HepG2 (cell line): ENCODE measurements around the gene CYBB. TPM values are rescaled to one million over a fixed set of nuclear protein-coding genes. Genes with fewer than 3 reads are reported as not detected.

Experiments used
- ATAC-seq: fragments of 200-7000 bp; cut with Tn5 transposase; 3 replicates; pipeline ENCODE4 v1.9.1; 2020; ENCODE audit warnings: mild to moderate bottlenecking, moderate library complexity
- BruUV-seq: library from RNA; stranded (reverse); fragments of 400-500 nt; replicated peaks from 2 replicates; lab custom pipeline; 2021; lab: Mats Ljungman, UMichigan
- CTCF ChIA-PET: fragments of 300-600 bp; formaldehyde crosslinking; extraction: SDS; loops from one replicate; lab custom pipeline; 2021; ENCODE audit warnings: low total read pairs, inconsistent platforms, low intra/inter-chr PET ratio; lab: Yijun Ruan, JAX
- POLR2A ChIA-PET: fragments of 350-600 bp; sonication (Branson Sonifier 250); formaldehyde crosslinking; loops from one replicate; lab custom pipeline; 2020; ENCODE audit warnings: antibody characterized with exemption, inconsistent platforms; lab: Yijun Ruan, JAX
- DNase-seq: peaks from one replicate; pipeline ENCODE4 v3.0.0-alpha.2; 2015; ENCODE audit warnings: low spot score
- FAIRE-seq: peaks from 3 replicates; lab custom pipeline; 2011; peaks lifted over from hg19 to GRCh38; lab: Jason Lieb, UNC
- H2AFZ ChIP-seq: one replicate; pipeline ENCODE4 v1.6.1; 2011; ENCODE audit warnings: low read length, inconsistent platforms
- H3K27ac ChIP-seq: fragments of 300-600 bp; 3 replicates; pipeline ENCODE4 v1.8.0; 2011; ENCODE audit warnings: mixed run types, mild to moderate bottlenecking, mixed read lengths, low read length, inconsistent platforms; ENCODE audit not compliant: insufficient read depth; ENCODE audit errors: extremely low read length
- H3K27me3 ChIP-seq, 2 experiments: fragments of 200-600 bp in 1 of 2; 2 replicates in 1 of 2; 3 replicates in 1 of 2; pipeline versions ENCODE4 v1.6.0 to v1.8.0; 2011; ENCODE audit warnings: low read length in 2 of 2, mild to moderate bottlenecking in 2 of 2, moderate library complexity in 2 of 2, inconsistent platforms in 1 of 2; ENCODE audit not compliant: insufficient read depth in 2 of 2, control insufficient read depth in 1 of 2
- H3K36me3 ChIP-seq, 2 experiments: fragments of 200-600 bp in 1 of 2; replicated peaks in 1 of 2; 2 replicates in 1 of 2; 3 replicates in 1 of 2; pipeline versions ENCODE4 v1.5.1 to v1.8.0; 2011; ENCODE audit warnings: low read length in 2 of 2, inconsistent platforms in 1 of 2; ENCODE audit not compliant: insufficient read depth in 2 of 2, control insufficient read depth in 1 of 2
- H3K4me1 ChIP-seq: 2 replicates; pipeline ENCODE4 v1.5.1; 2012; ENCODE audit warnings: low read length, inconsistent platforms; ENCODE audit not compliant: insufficient read depth
- H3K4me2 ChIP-seq: 2 replicates; pipeline ENCODE4 v1.6.0; 2011; ENCODE audit warnings: low read depth, low read length, inconsistent platforms
- H3K4me3 ChIP-seq, 3 experiments: fragments of 200-600 bp in 1 of 3; sonication (generic), shearing (Covaris generic) in 1 of 3; replicated peaks in 1 of 3; 2 replicates each; pipeline ENCODE4 v1.5.1; 2011 to 2016; ENCODE audit warnings: low read length in 3 of 3, inconsistent platforms in 2 of 3, low read depth in 2 of 3, mild to moderate bottlenecking in 2 of 3, control low read depth in 1 of 3, mixed read lengths in 1 of 3; ENCODE audit not compliant: insufficient read depth in 1 of 3
- H3K79me2 ChIP-seq: one replicate; pipeline ENCODE4 v1.6.1; 2011; ENCODE audit warnings: low read length, inconsistent platforms; ENCODE audit not compliant: insufficient read depth
- H3K9ac ChIP-seq: 2 replicates; pipeline ENCODE4 v1.6.0; 2011; ENCODE audit warnings: mild to moderate bottlenecking, low read depth, low read length, inconsistent platforms; ENCODE audit not compliant: insufficient read depth
- H3K9me3 ChIP-seq: 2 replicates; pipeline ENCODE4 v1.5.1; 2012; ENCODE audit warnings: mild to moderate bottlenecking, low read length
- H4K20me1 ChIP-seq: 2 replicates; pipeline ENCODE4 v1.6.0; 2011; ENCODE audit warnings: inconsistent platforms, mild to moderate bottlenecking, low read length, moderate library complexity; ENCODE audit not compliant: insufficient read depth
- CENPT ChIP-seq: sonication (generic); formaldehyde crosslinking; IDR thresholded peaks from 2 replicates; pipeline ENCODE4 v1.8.0; 2022; ENCODE audit warnings: low read depth, mild to moderate bottlenecking, moderate library complexity, missing genetic modification reagents
- KLF16 ChIP-seq, 2 experiments: sonication (generic) in 1 of 2; formaldehyde crosslinking in 1 of 2; IDR thresholded peaks; 2 replicates each; pipeline versions ENCODE4 v1.6.1 to v1.8.0; 2016 to 2023; ENCODE audit warnings: missing genetic modification reagents in 2 of 2, missing compliant biosample characterization in 1 of 2
- SMAD1 ChIP-seq: sonication (generic); formaldehyde crosslinking; IDR thresholded peaks from 2 replicates; pipeline ENCODE4 v1.4.0; 2020; ENCODE audit warnings: missing genetic modification reagents, low read depth, mild to moderate bottlenecking, borderline replicate concordance
- ZBTB38 ChIP-seq: sonication (generic); formaldehyde crosslinking; IDR thresholded peaks from 2 replicates; pipeline ENCODE4 v1.5.1; 2020; ENCODE audit warnings: mild to moderate bottlenecking, missing genetic modification reagents
- ZMYM4 ChIP-seq: sonication (generic); formaldehyde crosslinking; IDR thresholded peaks from 2 replicates; pipeline ENCODE4 v1.8.1; 2023; ENCODE audit warnings: mild to moderate bottlenecking, missing genetic modification reagents
- ZNF230 ChIP-seq: sonication (generic); formaldehyde crosslinking; IDR thresholded peaks from 2 replicates; pipeline ENCODE4 v1.4.0; 2020; ENCODE audit warnings: mild to moderate bottlenecking, missing genetic modification reagents
- ZNF441 ChIP-seq: sonication (generic); formaldehyde crosslinking; IDR thresholded peaks from 2 replicates; pipeline ENCODE4 v1.7.0; 2021; ENCODE audit warnings: missing genetic modification reagents, borderline replicate concordance
- ZSCAN21 ChIP-seq: sonication (generic); formaldehyde crosslinking; IDR thresholded peaks from 2 replicates; pipeline ENCODE4 v1.8.0; 2022; ENCODE audit warnings: mild to moderate bottlenecking, missing genetic modification reagents, moderate library complexity, borderline replicate concordance
- WGBS: methylation state at CpG from one replicate; pipeline ENCODE4 v1.1.6; 2017; ENCODE audit warnings: low lambda C conversion rate; 5-methylcytosine and 5-hydroxymethylcytosine counted together
- in situ Hi-C: cut with HindIII; loops from 2 replicates; pipeline ENCODE4 v1.10.0; 2017; ENCODE audit warnings: low pct_unique_long_range_greater_than_20kb; ENCODE audit not compliant: extremely low pct_ligation_motif_present
- intact Hi-C: fragments of 100-400 bp; cut with micrococcal nuclease; formaldehyde crosslinking; loops from one replicate; pipeline ENCODE4 v1.10.0; 2022; ENCODE audit not compliant: unreplicated experiment
- polyA plus RNA-seq, 8 experiments: library from polyadenylated mRNA; depleted of rRNA in 3 of 8; stranded (reverse) in 7 of 8; unstranded in 1 of 8; fragments of >200 nt; fragmentation: Illumina TruSeq in 4 of 8; extraction: Trizol in 4 of 8; gene quantifications; 2 replicates each; pipeline versions ENCODE4 v1.2.1 to v1.2.3, GENCODE V29; 2011 to 2016; ENCODE audit warnings: low read depth in 4 of 8, missing spikeins in 1 of 8, mixed read lengths in 1 of 8; ENCODE audit not compliant: insufficient read depth in 1 of 8
- total RNA-seq, 5 experiments: library from RNA; depleted of rRNA; stranded (reverse); fragments of >200 nt; fragmentation: Illumina TruSeq; extraction: Trizol; gene quantifications; 2 replicates each; pipeline ENCODE4 v1.2.3, GENCODE V29; 2016; ENCODE audit warnings: low read depth in 1 of 5
- TF ChIP-seq, protein P1 (sequence below): sonication (generic); formaldehyde crosslinking; IDR thresholded peaks from 2 replicates; pipeline ENCODE4 v1.4.0; 2020; ENCODE audit warnings: mild to moderate bottlenecking, missing genetic modification reagents
- TF ChIP-seq, protein P2 (sequence below): IDR thresholded peaks from 2 replicates; pipeline ENCODE4 v1.6.1; 2016; ENCODE audit warnings: missing compliant biosample characterization, missing genetic modification reagents, borderline replicate concordance
- TF ChIP-seq, protein P3 (sequence below): sonication (generic); formaldehyde crosslinking; IDR thresholded peaks from 2 replicates; pipeline ENCODE4 v1.5.1; 2020; ENCODE audit warnings: mild to moderate bottlenecking, missing genetic modification reagents, borderline replicate concordance

CYBB gene
- total and polyA plus RNA-seq, 2 of the 13 experiments (the other 11 are each of a cell fraction or from before 2014, with no cell fraction given), result not detected

DNA sequence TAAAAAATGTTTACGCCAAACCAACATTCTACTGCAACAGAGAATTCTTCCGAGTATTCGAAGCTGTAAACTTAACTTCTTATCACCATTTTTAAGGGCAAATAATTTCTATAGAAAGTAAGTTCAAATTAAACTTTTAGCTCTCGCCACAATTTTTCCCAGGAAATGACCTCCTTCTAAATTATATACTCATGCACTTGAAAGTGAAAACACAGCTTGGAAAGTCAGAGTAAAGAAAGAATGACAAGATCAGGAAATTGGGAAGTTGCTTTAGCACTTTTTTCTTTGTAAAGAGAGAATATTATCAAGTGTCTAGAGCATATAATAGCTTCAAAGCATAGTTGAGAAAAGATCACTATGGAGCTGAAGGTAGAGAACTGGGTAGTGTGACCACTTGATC, 1.2 kb downstream of the CYBB start (continued):
- TF ChIP-seq, protein P1, sequence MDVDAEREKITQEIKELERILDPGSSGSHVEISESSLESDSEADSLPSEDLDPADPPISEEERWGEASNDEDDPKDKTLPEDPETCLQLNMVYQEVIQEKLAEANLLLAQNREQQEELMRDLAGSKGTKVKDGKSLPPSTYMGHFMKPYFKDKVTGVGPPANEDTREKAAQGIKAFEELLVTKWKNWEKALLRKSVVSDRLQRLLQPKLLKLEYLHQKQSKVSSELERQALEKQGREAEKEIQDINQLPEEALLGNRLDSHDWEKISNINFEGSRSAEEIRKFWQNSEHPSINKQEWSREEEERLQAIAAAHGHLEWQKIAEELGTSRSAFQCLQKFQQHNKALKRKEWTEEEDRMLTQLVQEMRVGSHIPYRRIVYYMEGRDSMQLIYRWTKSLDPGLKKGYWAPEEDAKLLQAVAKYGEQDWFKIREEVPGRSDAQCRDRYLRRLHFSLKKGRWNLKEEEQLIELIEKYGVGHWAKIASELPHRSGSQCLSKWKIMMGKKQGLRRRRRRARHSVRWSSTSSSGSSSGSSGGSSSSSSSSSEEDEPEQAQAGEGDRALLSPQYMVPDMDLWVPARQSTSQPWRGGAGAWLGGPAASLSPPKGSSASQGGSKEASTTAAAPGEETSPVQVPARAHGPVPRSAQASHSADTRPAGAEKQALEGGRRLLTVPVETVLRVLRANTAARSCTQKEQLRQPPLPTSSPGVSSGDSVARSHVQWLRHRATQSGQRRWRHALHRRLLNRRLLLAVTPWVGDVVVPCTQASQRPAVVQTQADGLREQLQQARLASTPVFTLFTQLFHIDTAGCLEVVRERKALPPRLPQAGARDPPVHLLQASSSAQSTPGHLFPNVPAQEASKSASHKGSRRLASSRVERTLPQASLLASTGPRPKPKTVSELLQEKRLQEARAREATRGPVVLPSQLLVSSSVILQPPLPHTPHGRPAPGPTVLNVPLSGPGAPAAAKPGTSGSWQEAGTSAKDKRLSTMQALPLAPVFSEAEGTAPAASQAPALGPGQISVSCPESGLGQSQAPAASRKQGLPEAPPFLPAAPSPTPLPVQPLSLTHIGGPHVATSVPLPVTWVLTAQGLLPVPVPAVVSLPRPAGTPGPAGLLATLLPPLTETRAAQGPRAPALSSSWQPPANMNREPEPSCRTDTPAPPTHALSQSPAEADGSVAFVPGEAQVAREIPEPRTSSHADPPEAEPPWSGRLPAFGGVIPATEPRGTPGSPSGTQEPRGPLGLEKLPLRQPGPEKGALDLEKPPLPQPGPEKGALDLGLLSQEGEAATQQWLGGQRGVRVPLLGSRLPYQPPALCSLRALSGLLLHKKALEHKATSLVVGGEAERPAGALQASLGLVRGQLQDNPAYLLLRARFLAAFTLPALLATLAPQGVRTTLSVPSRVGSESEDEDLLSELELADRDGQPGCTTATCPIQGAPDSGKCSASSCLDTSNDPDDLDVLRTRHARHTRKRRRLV (CRISPR knock-in tag), result no peak
- TF ChIP-seq ZNF230 (CRISPR knock-in tag) (no peak), KLF16 (CRISPR knock-in tag; IDR thresholded peaks at IDR 0.05) (no peak), ZNF441 (CRISPR knock-in tag) (no peak), ZMYM4 (CRISPR knock-in tag) (no peak)
- TF ChIP-seq, protein P2, sequence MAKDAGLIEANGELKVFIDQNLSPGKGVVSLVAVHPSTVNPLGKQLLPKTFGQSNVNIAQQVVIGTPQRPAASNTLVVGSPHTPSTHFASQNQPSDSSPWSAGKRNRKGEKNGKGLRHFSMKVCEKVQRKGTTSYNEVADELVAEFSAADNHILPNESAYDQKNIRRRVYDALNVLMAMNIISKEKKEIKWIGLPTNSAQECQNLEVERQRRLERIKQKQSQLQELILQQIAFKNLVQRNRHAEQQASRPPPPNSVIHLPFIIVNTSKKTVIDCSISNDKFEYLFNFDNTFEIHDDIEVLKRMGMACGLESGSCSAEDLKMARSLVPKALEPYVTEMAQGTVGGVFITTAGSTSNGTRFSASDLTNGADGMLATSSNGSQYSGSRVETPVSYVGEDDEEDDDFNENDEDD (CRISPR knock-in tag), result no peak
- TF ChIP-seq, all 625 proteins: peak for 0

DNA sequence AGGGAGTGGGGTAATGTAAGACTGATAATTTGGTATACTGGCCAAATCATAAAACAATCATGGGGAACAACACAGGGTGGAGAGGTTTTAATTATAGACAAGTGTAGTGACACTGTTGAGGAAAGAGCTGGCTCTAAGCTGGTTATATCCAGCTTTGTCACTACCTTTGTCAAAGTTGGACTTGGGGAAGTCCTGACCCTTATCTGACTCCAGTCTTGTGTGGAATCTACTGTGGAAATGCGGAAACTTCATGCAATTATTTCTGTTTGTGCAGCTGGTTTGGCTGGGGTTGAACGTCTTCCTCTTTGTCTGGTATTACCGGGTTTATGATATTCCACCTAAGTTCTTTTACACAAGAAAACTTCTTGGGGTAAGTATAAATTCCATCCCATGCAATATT, 2.0 kb downstream of the CYBB start:
- intact Hi-C loops, result no loop called here
- in situ Hi-C loops, result no loop called here
- Histone ChIP-seq H3K27me3 (no peaks in the 10 kb centered on the region), H3K4me1 (no peaks in the 10 kb centered on the region), H4K20me1 (no peaks in the 10 kb centered on the region), H3K4me3 (no peak overlapping the region), H3K79me2 (no peaks in the 10 kb centered on the region), H3K36me3 (no peaks in the 10 kb centered on the region), H3K4me2 (no peak overlapping the region), H3K27ac (no peak overlapping the region), H3K9ac (no peak overlapping the region), H2AFZ (no peak overlapping the region), H3K9me3 (no peaks in the 10 kb centered on the region)
- ATAC-seq (no peak), DNase-seq (no peak), FAIRE-seq (no peak)
- ChIA-PET CTCF (no interaction called here), POLR2A (no interaction called here)
- WGBS, result 42% methylated on average over 2 of the region's 3 CpGs
- BruUV-seq, result no TSS peak
- TF ChIP-seq ZSCAN21 (CRISPR knock-in tag) (no peak), SMAD1 (no peak), CENPT (CRISPR knock-in tag) (no peak), ZBTB38 (CRISPR knock-in tag) (no peak)
- TF ChIP-seq, protein P3, sequence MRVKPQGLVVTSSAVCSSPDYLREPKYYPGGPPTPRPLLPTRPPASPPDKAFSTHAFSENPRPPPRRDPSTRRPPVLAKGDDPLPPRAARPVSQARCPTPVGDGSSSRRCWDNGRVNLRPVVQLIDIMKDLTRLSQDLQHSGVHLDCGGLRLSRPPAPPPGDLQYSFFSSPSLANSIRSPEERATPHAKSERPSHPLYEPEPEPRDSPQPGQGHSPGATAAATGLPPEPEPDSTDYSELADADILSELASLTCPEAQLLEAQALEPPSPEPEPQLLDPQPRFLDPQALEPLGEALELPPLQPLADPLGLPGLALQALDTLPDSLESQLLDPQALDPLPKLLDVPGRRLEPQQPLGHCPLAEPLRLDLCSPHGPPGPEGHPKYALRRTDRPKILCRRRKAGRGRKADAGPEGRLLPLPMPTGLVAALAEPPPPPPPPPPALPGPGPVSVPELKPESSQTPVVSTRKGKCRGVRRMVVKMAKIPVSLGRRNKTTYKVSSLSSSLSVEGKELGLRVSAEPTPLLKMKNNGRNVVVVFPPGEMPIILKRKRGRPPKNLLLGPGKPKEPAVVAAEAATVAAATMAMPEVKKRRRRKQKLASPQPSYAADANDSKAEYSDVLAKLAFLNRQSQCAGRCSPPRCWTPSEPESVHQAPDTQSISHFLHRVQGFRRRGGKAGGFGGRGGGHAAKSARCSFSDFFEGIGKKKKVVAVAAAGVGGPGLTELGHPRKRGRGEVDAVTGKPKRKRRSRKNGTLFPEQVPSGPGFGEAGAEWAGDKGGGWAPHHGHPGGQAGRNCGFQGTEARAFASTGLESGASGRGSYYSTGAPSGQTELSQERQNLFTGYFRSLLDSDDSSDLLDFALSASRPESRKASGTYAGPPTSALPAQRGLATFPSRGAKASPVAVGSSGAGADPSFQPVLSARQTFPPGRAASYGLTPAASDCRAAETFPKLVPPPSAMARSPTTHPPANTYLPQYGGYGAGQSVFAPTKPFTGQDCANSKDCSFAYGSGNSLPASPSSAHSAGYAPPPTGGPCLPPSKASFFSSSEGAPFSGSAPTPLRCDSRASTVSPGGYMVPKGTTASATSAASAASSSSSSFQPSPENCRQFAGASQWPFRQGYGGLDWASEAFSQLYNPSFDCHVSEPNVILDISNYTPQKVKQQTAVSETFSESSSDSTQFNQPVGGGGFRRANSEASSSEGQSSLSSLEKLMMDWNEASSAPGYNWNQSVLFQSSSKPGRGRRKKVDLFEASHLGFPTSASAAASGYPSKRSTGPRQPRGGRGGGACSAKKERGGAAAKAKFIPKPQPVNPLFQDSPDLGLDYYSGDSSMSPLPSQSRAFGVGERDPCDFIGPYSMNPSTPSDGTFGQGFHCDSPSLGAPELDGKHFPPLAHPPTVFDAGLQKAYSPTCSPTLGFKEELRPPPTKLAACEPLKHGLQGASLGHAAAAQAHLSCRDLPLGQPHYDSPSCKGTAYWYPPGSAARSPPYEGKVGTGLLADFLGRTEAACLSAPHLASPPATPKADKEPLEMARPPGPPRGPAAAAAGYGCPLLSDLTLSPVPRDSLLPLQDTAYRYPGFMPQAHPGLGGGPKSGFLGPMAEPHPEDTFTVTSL (CRISPR knock-in tag), result no peak
